ENCODE measurements around the gene TMED8.
"Not testable (repeated sequence)": the region's sequence is repeated elsewhere in the genome, so short reads cannot be mapped to it uniquely, and the experiment has no call there.

TMED8 gene

DNA sequence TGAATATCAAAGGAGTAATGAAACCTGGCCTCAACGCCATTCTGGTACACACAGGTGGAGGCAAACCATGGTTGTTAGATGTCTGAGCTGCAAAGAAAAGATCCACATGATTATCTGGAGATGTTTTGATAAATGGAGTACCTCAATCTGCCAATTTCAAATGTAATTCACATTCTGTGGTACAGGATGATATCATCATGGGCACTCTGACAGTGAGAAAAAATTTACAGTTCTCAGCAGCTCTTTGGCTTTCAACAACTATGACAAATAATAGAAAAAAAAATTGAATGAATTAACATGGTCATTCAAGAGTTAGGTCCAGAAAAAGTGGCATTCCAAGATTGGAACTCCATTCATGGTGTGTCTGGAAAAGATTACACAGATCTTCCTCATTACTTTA is 17.3 kb downstream of the TMED8 start:
- DNase-seq, result no peak

DNA sequence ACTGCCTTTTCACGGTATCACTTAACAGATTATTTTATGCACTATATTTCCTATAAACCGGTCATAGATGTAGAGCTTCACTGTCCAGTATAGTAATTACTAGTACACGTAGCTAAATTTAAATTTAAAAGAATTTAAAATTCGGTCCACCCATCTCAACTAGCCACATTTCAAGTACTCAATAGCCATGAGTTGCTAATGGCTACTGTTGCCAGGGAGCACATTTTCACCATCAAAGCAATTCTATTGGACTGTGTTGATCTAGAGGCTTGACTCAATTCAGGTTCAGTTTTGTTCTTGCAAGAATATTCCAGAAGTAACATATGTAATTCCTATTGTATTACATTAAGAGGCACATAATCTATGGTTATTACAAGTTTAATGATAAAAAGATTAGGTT is 20.0 kb downstream of the TMED8 start:
- DNase-seq, result no peak

DNA sequence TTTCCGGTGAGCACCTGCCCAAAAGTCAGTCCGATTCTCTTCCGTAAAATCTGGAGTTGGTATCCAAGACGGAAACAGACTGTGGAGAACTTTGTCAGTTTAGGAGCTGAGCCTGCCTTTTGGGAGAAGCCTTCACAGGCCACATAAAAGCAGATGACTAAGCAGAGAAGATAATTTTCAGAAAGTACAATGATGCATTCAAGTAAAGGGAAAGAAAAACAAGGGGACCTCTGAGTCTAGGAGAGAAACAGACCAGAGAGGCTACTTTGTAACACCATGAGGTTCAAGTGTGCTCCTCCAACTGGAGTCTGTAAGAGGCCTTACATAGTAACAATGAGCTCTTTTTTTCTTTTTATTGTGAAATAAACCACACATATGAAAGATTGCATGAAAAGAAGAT is 21.1 kb downstream of the TMED8 start:
- peak; percentile 23 for DNase-seq

DNA sequence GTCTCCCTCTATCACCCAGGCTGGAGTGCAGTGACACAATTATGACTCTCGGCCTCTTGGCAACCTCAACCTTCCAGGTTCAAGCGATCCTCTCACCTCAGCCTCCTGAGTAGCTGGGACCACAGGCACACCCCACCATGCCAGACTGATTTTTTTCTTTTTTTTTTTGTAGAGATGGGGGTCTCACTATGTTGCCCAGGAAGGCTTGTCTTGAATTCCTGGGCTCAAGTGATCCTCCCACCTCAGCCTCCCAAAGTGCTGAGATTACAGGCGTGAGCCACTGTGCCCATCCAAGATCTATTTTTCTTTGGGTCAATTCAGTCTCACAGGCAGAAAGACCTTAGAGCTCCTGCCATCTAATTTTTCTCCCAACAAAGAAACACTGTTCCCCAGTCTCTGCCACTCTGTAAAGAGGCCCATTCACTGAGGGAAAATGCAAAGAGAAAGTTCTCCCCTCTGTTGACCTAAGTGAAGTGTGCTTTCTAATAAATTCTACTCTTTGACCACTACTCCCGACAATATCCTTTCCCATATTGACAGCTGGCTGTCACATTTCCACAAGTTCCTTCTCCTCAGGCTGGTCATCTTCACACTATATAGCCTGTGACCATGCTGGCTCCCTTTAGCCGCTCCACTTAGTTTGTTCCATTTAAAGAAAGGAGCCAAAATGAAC is 23.3 kb downstream of the TMED8 start:
- DNase-seq, result no peak

- DNase-seq, result peak; percentile 64
Measured at GRCh38 chr14:77347751-77348150, 29.1 kb downstream of the TMED8 start.

GRCh38 chr14:77346495-77346894 is 30.4 kb downstream of the TMED8 start:
- DNase-seq, result no peak

- DNase-seq, result no peak
Measured at GRCh38 chr14:77344377-77344996, 32.4 kb downstream of the TMED8 start.

DNA sequence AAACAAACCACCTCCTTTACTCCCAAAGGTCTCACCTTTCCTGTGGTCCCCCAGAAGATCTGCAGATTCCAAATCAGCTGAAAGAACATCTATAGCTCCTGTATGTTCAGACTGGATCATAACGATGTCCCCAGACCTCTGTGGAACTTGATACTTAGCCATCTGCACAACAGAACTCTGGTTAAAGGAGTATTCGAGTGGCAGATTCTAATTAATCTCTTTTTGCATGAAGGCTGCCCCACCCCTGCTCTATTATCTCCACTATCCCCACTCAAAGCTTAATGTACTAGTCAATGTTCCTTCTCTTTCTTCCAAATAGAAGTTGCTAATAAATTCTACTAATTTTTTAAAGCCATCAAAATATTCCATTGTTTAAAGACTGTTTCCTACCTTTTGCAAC is 33.2 kb downstream of the TMED8 start:
- no peak for DNase-seq

DNA sequence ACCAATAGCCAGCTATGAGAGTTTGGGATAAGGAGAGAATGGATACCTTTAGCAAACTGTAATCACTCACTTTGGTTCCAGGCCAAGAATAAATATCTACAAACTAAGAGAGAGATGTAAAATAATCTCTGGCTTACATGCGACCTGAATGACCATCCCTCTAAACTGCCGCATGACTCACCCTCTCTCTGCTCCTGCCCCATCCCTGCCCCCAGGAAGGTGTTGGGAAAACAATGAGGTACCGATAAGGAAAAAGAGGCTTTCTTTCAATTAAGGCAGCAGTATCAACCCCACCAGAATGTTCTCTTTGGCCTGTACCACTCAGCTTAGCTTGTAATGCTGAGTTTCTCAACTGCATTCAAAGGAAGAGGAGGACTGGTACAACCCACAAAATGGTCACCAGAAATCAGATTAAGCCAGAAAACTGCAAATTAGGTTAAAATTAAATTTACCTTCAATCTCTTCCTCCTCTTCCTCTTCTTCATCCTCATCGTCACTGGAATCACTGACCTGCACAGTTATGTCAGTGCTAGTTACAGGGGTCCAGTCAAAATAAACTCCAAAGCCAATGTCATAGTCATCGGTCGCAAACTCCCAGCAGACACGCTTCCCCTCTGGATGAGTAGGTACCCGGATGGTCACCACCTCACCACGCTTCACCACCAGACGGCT is 34.0 kb downstream of the TMED8 start:
- no peak for DNase-seq

GRCh38 chr14:77340389-77340788 is 36.5 kb downstream of the TMED8 start:
- DNase-seq, result no peak

DNA sequence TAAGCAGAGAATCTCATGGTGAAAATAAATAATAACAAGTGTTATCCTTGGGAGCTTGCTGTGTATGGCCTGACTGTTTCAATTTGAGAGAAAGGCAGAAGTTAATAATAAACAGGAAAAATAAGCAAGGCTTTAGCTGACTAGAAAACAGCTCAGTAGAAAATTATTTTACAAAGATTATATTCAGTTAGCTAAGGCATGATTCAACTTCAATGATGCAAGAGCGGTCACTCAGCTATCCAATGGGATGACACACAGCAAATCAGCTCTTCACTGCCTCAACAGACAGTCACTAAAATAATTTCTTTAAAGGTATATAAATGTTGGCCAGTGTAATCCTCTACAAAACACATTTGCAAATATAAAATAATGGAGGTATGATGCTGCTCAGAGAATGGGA is 37.5 kb downstream of the TMED8 start:
- no peak for DNase-seq

GRCh38 chr14:77338302-77338701 is 38.6 kb downstream of the TMED8 start:
- DNase-seq, result no peak

GRCh38 chr14:77337880-77338279 is 39.0 kb downstream of the TMED8 start:
- DNase-seq, result no peak

DNA sequence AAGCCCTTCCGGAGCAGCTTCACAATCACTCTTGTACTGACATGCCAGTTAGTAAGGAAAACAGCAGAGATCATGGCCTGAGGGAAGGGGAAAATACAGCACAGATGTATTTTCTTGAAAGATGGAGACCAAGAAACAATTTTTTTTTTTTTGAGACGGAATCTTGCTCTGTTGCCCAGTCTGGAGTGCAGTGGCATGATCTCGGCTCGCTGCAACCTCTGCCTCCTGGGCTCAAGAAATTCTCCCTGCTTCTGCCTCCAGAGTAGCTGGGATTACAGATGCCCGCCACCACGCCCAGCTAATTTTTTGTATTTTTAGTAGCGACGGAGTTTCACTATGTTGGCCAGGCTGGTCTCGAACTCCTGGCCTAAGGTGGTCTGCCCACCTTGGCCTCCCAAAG is 39.6 kb downstream of the TMED8 start:
- DNase-seq, result not testable (repeated sequence)

- DNase-seq, result no peak
Measured at GRCh38 chr14:77335576-77335975, 41.3 kb downstream of the TMED8 start.

DNA sequence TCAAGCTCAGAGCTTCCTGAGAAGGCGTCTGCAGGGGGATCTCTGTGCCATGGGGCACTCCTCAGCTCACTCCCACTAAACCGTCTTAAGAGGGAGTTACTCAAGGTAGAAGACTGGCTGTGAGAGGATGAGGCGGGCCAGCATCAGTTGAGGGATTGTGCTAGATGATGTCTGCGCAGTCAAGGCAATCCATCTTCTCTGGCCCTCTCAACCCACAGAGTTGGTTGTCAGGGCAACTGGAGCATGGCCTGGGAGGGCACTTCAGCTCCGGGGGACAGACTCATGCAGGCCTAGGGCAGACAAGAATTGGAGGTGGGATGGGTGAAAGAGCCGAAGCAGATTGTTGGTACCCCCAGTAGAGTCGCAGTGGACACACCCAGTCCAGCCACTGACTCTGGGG is 47.0 kb downstream of the TMED8 start:
- no peak for DNase-seq

GRCh38 chr14:77327111-77327510 is 49.8 kb downstream of the TMED8 start:
- no peak for DNase-seq

GRCh38 chr14:77325746-77326094 is 51.2 kb downstream of the TMED8 start:
- DNase-seq, result no peak

- DNase-seq, result no peak
Measured at GRCh38 chr14:77324816-77325745, 51.8 kb downstream of the TMED8 start.

DNA sequence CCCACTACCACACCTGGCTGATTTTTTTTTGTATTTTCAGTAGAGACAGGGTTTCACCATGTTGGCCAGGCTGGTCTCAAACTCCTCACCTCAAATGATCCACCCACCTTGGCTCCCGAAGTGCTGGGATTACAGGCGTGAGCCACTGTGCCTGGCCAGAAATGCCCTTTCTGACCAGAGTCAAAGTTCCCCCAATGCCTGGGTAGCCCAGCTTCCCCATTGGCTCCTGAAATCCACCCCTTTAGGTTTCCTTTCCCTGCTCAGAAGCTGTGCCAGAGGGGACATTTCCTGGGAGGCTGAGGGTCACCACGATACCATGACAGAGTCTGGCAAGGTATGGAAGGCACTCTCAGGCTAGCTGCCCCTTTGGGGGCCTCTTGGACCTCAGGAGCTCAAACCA is 52.6 kb downstream of the TMED8 start:
- DNase-seq, result no peak

- no peak for DNase-seq
Measured at GRCh38 chr14:77323571-77323970, 53.3 kb downstream of the TMED8 start.

GRCh38 chr14:77322951-77323350 is 53.9 kb downstream of the TMED8 start:
- no peak for DNase-seq

DNA sequence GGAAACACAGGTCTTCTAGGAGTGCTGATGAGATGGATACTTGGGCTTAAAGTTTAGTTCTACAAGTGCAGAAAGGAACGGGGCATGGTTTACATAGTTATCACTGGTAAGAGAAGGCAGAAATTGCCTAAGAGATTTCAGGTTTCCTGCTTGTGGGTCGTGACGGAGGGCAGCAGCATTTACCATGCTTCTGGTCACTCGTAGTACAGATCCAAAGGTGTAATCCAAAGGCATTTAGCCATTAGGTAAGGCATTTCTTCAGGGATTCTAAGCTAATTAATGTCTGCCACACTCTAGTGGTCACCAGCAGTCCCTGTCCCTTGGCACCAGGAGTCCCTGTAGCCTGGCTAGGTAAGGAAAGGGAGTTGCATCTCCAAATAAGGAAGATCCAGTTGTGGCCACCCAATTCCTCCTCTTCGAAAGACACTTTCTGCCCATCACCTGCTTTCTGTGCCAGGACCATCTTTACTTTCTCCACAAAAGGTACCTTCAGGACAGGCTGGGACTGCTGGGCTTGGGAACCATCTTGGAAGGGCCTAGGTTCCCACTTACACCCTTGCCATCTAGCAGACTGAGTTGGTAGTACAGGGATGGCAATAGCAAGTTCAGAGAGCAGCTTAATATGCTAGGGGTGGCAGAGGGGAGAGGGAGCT is 54.5 kb downstream of the TMED8 start:
- no peak for DNase-seq

Data from OCI-M1 (cell line).